Skeletal muscle tissue (tissue), 4 donors: Measurements from ENCODE around the gene MIPOL1. TPM values are rescaled to one million over a fixed set of nuclear protein-coding genes. Genes with fewer than 3 reads are reported as not detected.
"Not testable (repeated sequence)": the region's sequence is repeated elsewhere in the genome, so short reads cannot be mapped to it uniquely, and the experiment has no call there.

ENCODE experiments used
- H3K27ac ChIP-seq: one replicate; pipeline ENCODE4 v1.7.0; 2013; ENCODE audit warnings: mild to moderate bottlenecking, low read depth, low read length, inconsistent platforms
- H3K27me3 ChIP-seq, 3 donors: one replicate each; pipeline ENCODE4 v1.7.0; 2013; ENCODE audit warnings: low read length in 3 of 3; ENCODE audit not compliant: control insufficient read depth in 3 of 3, insufficient read depth in 3 of 3
- H3K36me3 ChIP-seq, 3 donors: one replicate each; pipeline ENCODE4 v1.7.0; 2013; ENCODE audit warnings: low read length in 3 of 3; ENCODE audit not compliant: control insufficient read depth in 3 of 3, insufficient read depth in 3 of 3
- H3K4me1 ChIP-seq, 3 donors: one replicate each; pipeline ENCODE4 v1.7.0; 2013; ENCODE audit warnings: low read length in 3 of 3, mild to moderate bottlenecking in 3 of 3; ENCODE audit not compliant: control insufficient read depth in 3 of 3, insufficient read depth in 3 of 3
- H3K4me3 ChIP-seq, 3 donors: one replicate each; pipeline ENCODE4 v1.7.0; 2013; ENCODE audit warnings: low read length in 3 of 3
- H3K9ac ChIP-seq, 3 donors: one replicate each; pipeline ENCODE4 v1.7.0; 2013; ENCODE audit warnings: low read length in 3 of 3, mild to moderate bottlenecking in 3 of 3, moderate library complexity in 2 of 3, low read depth in 1 of 3
- H3K9me3 ChIP-seq, 3 donors: one replicate each; pipeline ENCODE4 v1.7.0; 2013; ENCODE audit warnings: low read length in 3 of 3; ENCODE audit not compliant: control insufficient read depth in 3 of 3
- total RNA-seq: library from RNA; depleted of rRNA; stranded (reverse); fragments of >200 nt; gene quantifications from one replicate; pipeline ENCODE4 v1.2.3, GENCODE V29; 2014
- donor health status: Osteomylitis.

MIPOL1 gene
- total RNA-seq, 1 donor from 2014 or later, result 16.7 TPM

DNA sequence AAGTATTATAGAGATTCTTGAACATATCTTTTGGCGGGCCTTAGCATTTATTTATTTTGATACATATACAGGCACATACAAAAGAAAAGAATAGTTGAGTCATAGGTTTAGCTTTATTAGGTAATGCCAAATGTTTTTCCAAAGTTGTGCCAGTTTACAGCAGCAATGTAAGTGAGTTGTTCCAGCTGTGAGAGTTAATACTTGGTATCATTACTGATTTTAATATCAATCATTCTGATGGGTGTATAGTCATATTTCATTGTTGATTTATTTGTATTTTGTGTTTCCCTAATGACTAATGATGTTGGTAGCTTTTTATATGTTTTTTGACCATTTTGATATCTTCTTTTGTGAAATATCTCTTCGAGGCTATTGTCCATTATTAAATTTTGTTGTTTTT, 122.4 kb downstream of the MIPOL1 start:
- H3K36me3 ChIP-seq, result no peaks in the 10 kb centered on the region
- no peaks in the 10 kb centered on the region for H3K27me3 ChIP-seq
- no peak overlapping the region for H3K9ac ChIP-seq
- H3K4me1 ChIP-seq, result no peaks in the 10 kb centered on the region
- no peak overlapping the region for H3K4me3 ChIP-seq
- no peak overlapping the region for H3K27ac ChIP-seq
- H3K9me3 ChIP-seq, result no peaks in the 10 kb centered on the region

DNA sequence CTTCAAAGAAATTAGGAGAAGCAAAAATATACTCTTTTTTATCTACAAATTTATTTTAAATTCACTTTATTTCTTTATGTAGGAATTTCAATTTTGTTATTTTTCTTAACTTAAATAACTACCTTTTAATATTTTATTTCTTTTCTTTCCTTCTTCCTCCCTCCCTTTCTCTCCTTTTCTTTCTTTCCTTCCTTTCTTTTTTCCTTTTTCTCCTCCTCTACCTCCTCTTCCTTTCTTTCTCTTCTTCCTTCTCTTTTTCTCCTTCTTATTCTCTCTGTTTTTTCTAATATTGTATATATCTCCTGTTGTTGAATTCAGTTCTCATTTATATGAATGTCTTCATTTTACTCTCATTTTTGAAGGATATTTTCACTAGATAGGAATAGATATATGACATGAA, 127.6 kb downstream of the MIPOL1 start:
- Histone ChIP-seq H3K9me3 (no peaks in the 10 kb centered on the region), H3K4me1 (no peaks in the 10 kb centered on the region), H3K27ac (no peak overlapping the region), H3K36me3 (no peaks in the 10 kb centered on the region), H3K9ac (no peak overlapping the region), H3K4me3 (no peak overlapping the region), H3K27me3 (no peaks in the 10 kb centered on the region)

DNA sequence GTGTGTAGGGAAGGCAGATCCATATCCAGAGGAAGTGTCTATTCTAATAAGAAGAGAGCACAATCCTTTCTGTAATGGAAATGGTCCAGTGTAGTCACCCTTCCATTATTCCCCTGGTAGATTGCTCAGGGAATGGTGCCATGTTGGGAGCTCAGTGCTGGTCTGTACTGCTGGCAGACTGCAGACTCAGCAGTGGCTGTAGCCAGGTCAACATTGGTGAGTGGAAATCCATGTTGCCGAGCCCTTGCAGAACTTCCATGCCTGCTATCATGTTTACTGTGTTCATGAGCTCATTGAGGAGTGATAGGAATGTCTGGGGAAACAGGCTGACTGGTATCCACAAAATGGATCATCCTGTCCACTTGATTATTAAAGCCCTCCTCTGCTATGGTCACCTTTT, 128.7 kb downstream of the MIPOL1 start:
- no peaks in the 10 kb centered on the region for H3K27me3 ChIP-seq

DNA sequence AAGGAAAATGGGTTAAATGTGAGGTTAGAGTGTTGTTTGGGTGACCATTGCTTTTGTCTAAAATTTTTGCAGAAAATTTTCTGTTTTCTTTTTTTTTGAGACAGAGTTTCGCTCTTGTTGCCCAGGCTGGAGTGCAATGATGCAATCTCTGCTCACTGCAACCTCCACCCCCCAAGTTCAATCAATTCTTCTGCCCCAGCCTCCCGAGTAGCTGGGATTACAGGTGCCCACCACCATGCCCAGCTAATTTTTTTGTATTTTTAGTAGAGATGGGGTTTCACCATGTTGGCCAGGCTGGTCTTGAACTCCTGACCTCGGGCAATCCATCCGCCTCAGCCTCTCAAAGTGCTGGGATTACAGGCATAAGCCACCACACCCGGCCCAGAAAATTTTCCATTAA, 130.2 kb downstream of the MIPOL1 start:
- H3K27ac ChIP-seq, H3K9ac ChIP-seq, H3K4me1 ChIP-seq, H3K36me3 ChIP-seq, H3K27me3 ChIP-seq, H3K4me3 ChIP-seq, H3K9me3 ChIP-seq: not testable (repeated sequence)

More for the DNA sequence above, 128.7 kb downstream of the MIPOL1 start:
- H3K27ac ChIP-seq, result no peak overlapping the region
- H3K36me3 ChIP-seq, result no peaks in the 10 kb centered on the region
- no peaks in the 10 kb centered on the region for H3K9me3 ChIP-seq
- H3K9ac ChIP-seq, result no peak overlapping the region
- H3K4me3 ChIP-seq, result no peak overlapping the region
- H3K4me1 ChIP-seq, result no peaks in the 10 kb centered on the region

- no peaks in the 10 kb centered on the region for H3K36me3 ChIP-seq
- no peak overlapping the region for H3K9ac ChIP-seq
- no peaks in the 10 kb centered on the region for H3K4me1 ChIP-seq
- no peaks in the 10 kb centered on the region for H3K27me3 ChIP-seq
- no peak overlapping the region for H3K4me3 ChIP-seq
- no peaks in the 10 kb centered on the region for H3K9me3 ChIP-seq
- H3K27ac ChIP-seq, result no peak overlapping the region
These were observed 130.9 kb downstream of the MIPOL1 start for GRCh38 chr14:37328673-37329072.

DNA sequence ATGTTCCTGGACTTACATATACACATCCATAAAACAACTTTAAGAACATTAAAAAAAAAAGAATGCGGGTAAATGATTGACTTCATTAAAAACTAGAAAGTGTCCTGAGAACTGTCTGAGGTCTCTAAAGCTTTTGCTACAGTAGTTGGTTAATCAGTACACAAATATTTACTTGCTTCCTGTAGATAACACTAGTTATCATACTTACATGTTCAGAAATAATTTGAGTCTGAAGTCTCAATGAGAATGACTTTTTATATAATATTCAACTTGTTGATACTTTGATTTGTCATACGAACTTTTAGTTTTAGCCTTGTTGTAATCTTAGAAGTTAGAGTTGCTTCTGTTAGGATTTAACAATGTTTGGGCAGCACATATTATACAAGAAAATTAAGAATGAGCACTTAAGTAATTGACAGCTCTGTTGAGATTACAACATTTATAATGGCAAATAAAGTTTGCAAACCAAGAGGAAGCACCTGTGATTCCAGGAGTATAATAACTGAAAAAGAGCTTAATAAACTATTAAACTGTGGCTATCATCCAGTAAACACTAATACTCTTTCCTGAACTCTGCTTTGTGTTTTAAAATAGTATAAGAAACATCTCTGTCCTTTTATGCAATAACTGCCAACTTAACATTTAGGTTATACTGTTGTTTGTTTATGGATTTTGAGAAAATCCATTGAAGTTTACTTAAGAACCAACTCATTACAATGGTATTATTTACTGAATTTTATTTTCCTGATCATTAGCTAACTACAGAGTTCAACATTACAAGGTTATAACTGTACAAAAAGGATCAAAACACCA, 131.7 kb downstream of the MIPOL1 start:
- Histone ChIP-seq H3K27ac (no peak overlapping the region), H3K4me3 (no peak overlapping the region), H3K36me3 (no peaks in the 10 kb centered on the region), H3K27me3 (no peaks in the 10 kb centered on the region), H3K9me3 (no peaks in the 10 kb centered on the region), H3K9ac (no peak overlapping the region), H3K4me1 (no peaks in the 10 kb centered on the region)

DNA sequence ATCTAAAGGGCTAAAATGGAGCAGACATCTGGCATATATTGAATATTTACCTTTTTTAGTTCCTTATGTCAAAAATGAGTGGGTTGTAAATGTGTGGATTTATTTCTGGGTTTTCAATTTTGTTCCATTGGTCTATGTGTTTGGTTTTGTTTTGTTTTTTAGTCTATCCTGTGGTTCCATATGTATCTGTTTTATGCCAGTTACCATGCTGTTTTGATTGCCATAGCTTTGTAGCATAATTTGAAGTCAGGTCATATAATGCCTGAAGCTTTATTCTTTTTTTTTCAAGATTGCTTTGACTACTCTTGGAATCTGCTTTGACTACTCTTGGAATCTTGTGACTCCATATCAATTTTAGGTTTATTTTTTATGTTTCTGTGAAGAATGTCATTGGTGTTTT, 133.2 kb downstream of the MIPOL1 start:
- no peaks in the 10 kb centered on the region for H3K27me3 ChIP-seq
- H3K27ac ChIP-seq, result no peak overlapping the region
- no peaks in the 10 kb centered on the region for H3K36me3 ChIP-seq
- H3K9ac ChIP-seq, result no peak overlapping the region
- no peaks in the 10 kb centered on the region for H3K4me1 ChIP-seq
- no peaks in the 10 kb centered on the region for H3K9me3 ChIP-seq
- H3K4me3 ChIP-seq, result no peak overlapping the region

DNA sequence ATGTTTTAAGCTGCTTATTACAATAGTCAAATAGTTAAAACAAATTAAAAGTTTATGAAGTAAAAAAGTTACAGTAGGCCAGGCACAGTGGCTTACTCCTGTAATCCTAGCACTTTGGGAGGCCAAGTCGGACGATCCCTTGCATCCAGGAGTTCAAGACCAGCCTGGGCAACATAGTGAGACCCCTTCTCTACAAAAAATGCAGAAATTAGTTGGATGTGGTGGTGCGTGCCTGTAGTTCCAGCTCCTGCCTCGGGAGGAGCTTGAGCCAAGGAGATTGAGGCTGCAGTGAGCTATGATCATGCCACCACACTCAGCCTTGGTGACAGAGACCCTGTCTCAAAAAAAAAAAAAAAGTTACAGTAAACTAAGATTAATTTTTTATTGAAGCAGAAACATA, 142.6 kb downstream of the MIPOL1 start:
- no peaks in the 10 kb centered on the region for H3K4me1 ChIP-seq
- H3K4me3 ChIP-seq, result no peak overlapping the region
- no peak overlapping the region for H3K9ac ChIP-seq
- no peaks in the 10 kb centered on the region for H3K27me3 ChIP-seq
- no peaks in the 10 kb centered on the region for H3K36me3 ChIP-seq
- H3K9me3 ChIP-seq, result no peaks in the 10 kb centered on the region
- no peak overlapping the region for H3K27ac ChIP-seq

DNA sequence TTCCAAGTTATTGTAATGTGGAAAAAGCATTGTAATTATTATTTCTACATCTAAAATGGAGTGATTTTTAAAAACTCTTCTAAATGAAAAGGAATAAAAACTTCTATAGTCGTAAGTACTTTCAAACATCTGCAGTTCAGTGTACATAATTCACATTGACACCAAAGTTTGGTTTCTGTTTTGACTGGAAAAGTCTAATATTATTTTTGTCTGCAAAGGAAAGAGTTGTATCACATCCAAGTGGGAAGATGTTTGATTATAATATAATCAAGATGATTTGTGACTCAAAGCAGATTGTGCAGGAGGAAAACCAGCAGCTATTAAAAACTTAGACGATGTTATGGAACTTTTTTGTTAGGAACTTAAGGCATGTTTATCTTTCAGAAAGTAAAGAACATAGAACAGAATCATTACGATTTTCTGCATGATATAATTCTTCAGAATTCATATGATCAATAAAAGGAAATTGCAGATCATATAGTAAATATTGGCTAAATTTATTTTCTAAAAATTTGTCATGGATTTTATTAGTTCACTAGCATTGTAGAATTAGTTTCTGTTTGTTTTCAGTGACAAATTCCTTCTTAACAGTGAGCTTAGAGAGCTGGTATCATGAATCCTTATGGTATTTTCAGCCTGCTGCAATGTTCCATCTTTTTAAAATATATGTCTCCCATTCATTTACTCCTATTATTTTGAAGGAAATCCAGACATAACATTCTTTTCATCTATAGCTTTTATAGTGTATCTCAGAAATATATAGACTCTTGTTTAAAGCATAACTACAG, 145.8 kb downstream of the MIPOL1 start:
- Histone ChIP-seq H3K27me3 (no peaks in the 10 kb centered on the region), H3K9ac (no peak overlapping the region), H3K9me3 (no peaks in the 10 kb centered on the region), H3K36me3 (no peaks in the 10 kb centered on the region), H3K27ac (no peak overlapping the region), H3K4me1 (no peaks in the 10 kb centered on the region), H3K4me3 (no peak overlapping the region)

GRCh38 chr14:37363661-37364060, 165.9 kb downstream of the MIPOL1 start:
- no peak overlapping the region for H3K9ac ChIP-seq
- H3K4me1 ChIP-seq, result no peaks in the 10 kb centered on the region
- H3K27me3 ChIP-seq, result no peaks in the 10 kb centered on the region
- H3K4me3 ChIP-seq, result no peak overlapping the region
- H3K36me3 ChIP-seq, result no peaks in the 10 kb centered on the region
- no peak overlapping the region for H3K27ac ChIP-seq
- peaks cover 0 to 5% (median 2%) of the 10 kb centered on the region in 3 donors for H3K9me3 ChIP-seq
